ENCODE measurements around the gene AKR1C1.
A peak's percentile ranks its signal among the peaks of the same experiment; 100 is the strongest.
"Not testable (repeated sequence)": the region's sequence is repeated elsewhere in the genome, so short reads cannot be mapped to it uniquely, and the experiment has no call there.

AKR1C1 gene

DNA sequence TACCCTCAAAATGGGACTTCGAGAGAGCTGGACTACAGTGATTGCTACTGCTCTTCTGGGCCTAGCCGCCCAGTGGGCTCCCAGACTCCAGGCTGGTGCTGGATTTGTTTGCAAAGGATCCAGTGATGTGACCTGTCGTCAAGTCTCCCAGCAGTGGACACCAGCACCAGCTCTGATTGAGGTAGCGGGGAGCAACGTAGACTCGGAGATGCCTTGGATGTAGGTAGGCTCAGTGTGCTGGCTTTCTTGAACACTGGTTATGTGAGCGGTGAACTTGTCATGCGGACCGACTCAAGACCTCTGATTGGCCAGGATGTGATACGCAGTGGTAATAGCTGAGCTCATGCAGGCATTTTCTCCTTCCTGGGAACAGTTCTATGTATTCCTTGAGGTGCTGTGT lies 21.0 kb downstream of the AKR1C1 start:
- no peak for DNase-seq

GRCh38 chr10:4984971-4985594 lies 21.9 kb downstream of the AKR1C1 start:
- no peak for DNase-seq

- DNase-seq = not testable (repeated sequence)
Observed at GRCh38 chr10:4988000-4988641, 24.9 kb downstream of the AKR1C1 start.

DNA sequence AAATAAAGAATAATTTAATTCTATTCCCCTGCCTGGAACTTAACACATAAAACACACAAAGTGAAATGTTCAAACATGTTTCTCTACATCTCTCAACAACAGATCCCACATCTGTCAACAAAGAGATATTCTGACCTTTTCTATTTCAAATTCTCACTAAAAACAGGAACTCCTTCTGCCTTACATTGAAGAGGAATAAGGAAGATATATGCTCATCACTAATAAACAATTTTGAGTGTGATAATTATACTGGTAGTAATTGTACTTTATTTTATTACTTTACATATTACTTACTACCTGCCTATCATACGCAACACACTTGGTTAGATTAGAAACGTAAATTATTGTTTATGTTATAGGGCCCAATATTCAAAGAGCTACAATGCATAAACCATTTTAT lies 27.0 kb downstream of the AKR1C1 start:
- no peak for DNase-seq

GRCh38 chr10:4991463-4991862 lies 28.2 kb downstream of the AKR1C1 start:
- DNase-seq = not testable (repeated sequence)

DNA sequence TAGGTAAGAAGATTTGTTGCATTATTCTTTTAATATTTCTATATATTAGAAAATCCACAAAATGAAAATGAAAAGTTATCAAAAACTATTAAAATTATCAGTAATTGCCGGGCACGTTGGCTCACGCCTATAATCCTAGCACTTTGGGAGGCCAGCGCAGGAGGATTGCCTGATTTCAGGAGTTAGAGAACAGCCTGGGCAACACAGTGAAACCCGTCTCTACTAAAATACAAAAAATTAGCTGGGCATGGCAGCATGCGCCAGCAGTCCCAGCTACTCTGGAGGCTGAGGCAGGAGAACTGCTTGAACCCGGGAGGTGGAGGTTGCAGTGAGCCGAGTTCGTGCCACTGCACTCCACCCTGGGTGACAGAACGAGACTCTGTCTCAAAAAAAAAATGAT lies 29.3 kb downstream of the AKR1C1 start:
- DNase-seq = not testable (repeated sequence)

DNA sequence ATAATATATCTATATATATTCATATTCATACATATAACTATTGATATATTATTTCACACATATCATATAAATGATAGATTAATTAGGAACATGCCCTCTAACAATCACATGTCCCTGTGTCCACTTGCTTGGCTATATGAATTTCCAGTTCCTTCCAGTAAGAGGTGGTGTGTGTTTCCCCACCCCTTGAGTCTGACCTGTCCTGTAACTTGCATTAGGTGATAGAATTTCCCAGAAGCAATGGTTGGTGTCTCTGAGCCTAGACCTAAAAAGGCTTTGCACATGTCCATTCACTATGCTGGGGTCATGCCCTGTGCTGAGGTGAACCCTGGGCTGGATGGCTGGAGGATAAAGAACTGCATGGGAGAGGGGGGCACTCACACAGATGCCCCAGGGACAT lies 31.0 kb downstream of the AKR1C1 start:
- not testable (repeated sequence) for DNase-seq

DNA sequence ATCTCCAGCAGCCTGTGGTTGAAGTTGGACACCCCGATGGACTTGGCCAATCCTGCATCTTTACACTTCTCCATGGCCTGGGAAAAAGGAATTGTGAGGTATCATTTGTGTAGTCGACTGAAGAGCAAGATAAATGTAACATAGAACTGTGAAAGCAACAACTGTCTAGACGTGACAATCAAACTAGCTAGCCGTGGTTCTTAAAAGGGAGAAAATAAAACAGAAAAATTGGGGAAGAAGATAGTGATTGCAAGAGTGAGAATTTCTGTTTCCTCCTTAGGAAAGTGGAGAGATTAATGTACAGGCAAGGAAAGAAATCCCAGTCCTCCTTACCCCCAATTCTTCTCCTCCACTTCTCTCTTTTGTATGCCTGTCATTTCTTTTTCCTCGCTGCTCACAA lies 35.5 kb downstream of the AKR1C1 start:
- no peak for DNase-seq

- DNase-seq = no peak
Observed at GRCh38 chr10:5002013-5002727, 39.0 kb downstream of the AKR1C1 start.

DNA sequence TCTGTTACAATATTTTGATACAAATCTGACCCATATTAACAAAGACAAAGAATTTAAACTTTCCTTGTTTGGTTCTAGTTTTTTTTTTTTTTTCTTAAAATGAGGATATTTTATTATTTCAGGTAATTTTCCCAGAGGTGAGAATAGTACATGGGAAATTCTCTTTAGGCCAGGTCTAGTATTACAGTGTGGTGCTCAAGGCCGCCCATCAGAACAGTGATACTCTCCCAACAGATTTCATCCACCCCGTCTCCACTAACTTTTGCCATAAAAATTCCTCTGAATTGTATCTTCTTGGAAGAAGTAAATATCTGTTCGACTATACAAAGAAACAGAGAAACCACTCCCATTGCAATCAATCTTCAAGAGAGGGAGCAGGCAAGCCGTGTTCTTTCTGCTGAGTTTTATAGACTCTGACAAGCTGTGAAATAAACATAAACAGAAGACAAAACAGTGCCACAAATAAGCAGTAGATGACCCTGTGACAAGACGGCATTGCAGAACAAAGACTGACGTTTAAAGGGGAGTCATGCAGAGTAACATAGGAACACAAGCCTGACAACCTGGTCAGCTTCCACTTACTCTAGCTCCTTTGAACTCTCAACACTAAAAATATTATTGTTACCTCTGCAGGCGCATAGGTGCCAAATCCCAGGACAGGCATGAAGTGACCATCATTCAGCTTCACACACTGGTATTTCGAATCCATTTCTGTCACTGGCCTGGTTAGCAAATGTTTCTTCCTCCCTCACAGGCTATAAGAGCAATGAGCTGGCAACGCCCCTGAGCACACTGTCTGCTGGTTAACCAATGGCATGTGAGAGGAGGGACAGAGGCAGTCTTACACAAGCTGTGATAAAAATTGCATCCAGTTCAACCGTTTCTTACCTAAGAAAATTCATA lies 40.2 kb downstream of the AKR1C1 start, which contains the start of gene AKR1C2:
TSS of gene AKR1C2 (minus strand) at position 731 of the 903 bp plus-strand sequence. CDS start at position 709, 22 bp downstream.
- not testable (repeated sequence) for DNase-seq

DNA sequence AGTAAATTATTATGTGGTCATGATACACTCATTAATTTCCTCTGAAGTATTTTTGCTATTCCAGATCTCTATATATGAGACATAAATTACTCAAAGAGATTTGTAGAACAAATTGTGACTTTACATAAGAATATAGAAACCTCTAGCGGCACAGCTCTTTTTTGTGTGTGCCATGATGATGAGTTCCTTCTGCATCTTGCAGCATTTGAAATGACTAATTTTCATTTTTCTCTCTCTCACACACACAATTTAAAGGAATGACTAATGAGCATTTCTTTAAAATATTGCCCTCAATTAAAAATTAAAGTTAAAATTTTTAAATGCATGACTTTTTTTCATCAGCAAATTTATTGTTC lies 40.8 kb downstream of the AKR1C1 start:
- DNase-seq = not testable (repeated sequence)

DNA sequence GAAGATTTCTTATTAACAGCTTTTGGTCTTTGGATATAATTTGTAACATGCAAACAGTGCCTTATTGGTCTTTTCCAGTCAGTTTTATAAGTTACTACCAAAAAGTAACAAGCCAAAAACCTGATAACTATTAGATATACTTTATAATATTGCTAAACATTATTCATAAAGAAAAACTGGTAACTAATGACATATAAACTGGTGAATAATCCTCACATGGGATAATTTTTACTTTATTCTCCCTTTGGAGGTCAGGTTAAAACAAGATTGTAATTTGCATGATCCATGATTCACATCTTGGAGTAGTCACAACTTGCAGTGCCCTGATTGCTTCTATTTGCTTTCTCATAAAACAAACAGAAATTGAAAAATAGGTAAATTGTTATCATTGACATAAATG lies 41.3 kb downstream of the AKR1C1 start:
- DNase-seq = not testable (repeated sequence)

DNA sequence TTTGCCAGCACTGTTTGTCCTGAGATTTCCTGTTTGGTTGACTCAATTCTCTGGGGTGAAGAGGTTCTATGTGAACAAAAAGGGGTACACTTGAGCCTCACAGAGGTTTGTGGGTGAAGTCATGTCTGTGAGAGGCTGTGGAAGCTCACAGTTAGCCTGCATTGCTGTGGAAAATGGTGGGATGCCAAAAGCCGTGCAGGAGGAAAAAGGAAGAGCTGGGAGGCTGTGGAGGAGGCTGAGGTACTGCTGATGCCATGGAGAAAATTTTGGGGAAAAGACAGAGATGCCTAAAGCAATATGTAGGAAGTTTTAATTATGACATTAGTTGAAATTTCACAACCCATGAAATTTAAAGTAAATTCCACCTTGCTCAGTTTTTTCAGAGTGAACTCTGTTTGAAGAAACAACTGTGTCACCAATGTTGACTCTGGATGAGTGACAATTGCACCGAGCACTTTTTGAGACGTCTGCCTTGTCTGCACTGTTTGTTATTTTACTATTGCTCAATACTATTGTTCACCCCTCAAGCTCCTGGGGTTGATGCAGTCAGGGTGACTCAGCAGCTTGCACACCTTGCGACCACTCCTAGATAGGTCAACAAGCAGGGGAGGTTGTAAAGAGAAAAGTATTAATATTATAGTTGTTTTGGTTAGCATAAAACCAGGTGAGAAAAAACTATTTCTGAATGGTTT lies 45.8 kb downstream of the AKR1C1 start:
- not testable (repeated sequence) for DNase-seq

GRCh38 chr10:5010043-5010442 lies 46.8 kb downstream of the AKR1C1 start:
- not testable (repeated sequence) for DNase-seq

DNA sequence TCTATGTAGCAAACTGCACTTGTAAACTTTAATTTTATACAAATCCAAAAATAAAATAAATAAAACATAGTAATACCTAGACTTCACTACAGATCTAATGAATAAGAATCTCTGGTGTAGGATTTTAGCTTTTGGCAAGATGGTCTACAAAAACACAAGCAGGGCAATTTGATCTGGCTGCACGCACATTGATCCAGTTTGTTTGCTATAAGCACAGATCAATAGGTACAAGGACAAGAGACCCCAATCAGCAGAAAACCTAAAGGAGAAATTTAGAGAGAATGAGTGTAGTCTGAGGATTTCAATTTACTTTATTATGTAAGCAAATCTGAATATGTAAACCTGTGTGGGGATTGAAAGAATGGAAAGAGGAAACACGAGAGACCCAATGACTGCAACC lies 48.2 kb downstream of the AKR1C1 start:
- DNase-seq = not testable (repeated sequence)

GRCh38 chr10:5012595-5012994 lies 49.4 kb downstream of the AKR1C1 start:
- no peak for DNase-seq

GRCh38 chr10:5013385-5013784 lies 50.2 kb downstream of the AKR1C1 start:
- DNase-seq = no peak

DNA sequence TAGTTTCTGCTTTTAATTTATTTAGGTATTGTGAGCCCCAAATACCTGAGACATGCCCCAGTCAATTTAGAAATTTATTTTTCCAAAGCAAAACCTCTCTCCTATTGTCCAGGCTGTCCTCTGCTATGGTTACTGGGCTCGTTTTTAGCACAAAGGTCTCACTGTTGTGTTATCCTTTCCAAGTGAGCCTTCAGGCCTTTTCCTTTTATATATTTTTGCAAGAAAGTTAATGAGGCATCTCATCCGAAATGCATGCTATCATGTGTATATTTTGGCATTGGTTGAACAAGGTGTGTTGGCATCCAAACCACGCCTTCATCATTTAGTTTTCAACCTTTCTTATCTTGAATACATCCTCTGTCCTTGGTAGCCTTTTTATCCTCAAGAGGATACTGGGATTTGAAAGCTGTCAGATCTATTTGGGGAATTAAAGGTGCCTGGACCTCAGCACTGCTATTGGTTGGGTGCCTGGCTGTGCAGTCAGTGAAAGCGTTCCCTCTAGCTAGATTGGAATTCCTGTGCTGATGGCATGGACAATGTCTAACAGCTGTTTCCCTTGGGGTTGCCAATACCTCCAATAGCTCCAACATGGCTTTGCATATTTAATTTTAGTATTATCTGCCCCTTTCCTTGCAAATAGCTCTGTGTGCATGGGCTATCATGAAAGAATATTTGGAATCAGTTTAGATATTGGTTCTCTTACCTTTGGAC lies 51.1 kb downstream of the AKR1C1 start:
- not testable (repeated sequence) for DNase-seq

DNA sequence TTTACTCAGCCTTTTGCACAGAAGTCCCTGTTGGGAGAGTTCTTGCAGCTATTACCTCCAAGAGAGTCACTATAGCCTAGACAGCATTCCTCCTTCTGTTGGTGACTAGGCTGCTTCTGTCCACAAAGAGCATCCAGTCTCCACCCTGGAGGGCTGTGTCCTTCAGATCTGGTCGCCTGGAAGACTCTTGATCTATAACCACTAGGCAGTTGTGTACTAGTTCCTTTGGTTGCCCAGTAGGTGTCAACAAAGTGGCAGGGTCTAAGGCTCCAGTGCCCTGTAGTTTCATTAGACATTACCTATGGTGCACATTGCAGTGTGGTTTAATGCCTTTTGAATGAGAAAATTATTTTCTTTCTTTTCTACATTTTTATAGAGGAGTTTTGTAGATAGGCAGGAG lies 51.7 kb downstream of the AKR1C1 start:
- peak; percentile 14 to 26 for DNase-seq

DNA sequence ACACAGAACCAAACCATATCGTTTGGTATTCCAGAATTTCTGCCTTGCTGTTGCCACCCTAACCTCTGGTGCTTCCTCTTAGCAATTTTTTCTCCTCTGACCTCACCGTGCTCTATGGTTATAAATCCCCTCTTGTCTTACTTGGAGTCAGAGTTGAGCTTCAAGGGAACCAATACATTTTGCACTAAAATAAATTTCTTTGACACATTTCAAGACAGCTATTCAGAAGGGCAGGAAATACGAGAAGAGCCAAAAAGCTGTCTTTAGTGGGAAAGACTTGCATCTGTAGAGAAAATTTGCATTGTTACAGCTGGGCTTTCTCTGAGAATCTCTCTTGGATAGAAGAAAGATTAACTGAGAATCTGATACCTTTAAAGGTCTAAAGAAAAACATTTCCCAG lies 54.9 kb downstream of the AKR1C1 start:
- no peak for DNase-seq

- not testable (repeated sequence) for DNase-seq
Observed at GRCh38 chr10:5018671-5019277, 55.6 kb downstream of the AKR1C1 start.

Measured in Kasumi-1 (cell line).